A549 (cell line): Measurements from ENCODE around the gene PCSK7. TPM values are rescaled to one million over a fixed set of nuclear protein-coding genes. Genes with fewer than 3 reads are reported as not detected.

ENCODE experiments used
- ATAC-seq, 2 experiments: fragments of 200-7000 bp in 1 of 2; fragments of >200 bp in 1 of 2; cut with Nextera tagmentation in 1 of 2; cut with Tn5 transposase in 1 of 2; 3 replicates each; pipeline versions ENCODE4 v1.8.0 to v1.9.1; 2018 to 2020; ENCODE audit warnings: mild to moderate bottlenecking in 1 of 2, moderate library complexity in 1 of 2
- CTCF ChIA-PET: fragments of 300-600 bp; sonication (Branson Sonifier 250); formaldehyde crosslinking; extraction: SDS; loops from one replicate; lab custom pipeline; 2021; ENCODE audit warnings: antibody characterized with exemption, inconsistent platforms; lab: Yijun Ruan, JAX
- POLR2A ChIA-PET: fragments of 350-600 bp; formaldehyde crosslinking; extraction: SDS; loops from one replicate; lab custom pipeline; 2021; ENCODE audit warnings: antibody characterized with exemption, inconsistent platforms; lab: Yijun Ruan, JAX
- DNase-seq, 2 experiments: peaks; one replicate each; pipeline versions ENCODE4 v3.0.0 to v3.0.0-alpha.2; 2011 to 2016; ENCODE audit warnings: low read depth in 1 of 2, low spot score in 1 of 2
- FAIRE-seq: peaks from 2 replicates; lab custom pipeline; 2011; peaks lifted over from hg19 to GRCh38; lab: Jason Lieb, UNC
- H3K27ac ChIP-seq, 2 experiments: fragments of >200 bp; sonication (Bioruptor Twin); formaldehyde crosslinking; 3 replicates each; pipeline ENCODE4 v1.5.1; 2016 to 2017
- H3K4me1 ChIP-seq: fragments of >200 bp; sonication (Bioruptor Twin); formaldehyde crosslinking; 3 replicates; pipeline ENCODE4 v1.6.1; 2016
- H3K4me2 ChIP-seq: fragments of >200 bp; sonication (Bioruptor Twin); formaldehyde crosslinking; 3 replicates; pipeline ENCODE4 v1.6.1; 2016
- H3K4me3 ChIP-seq: fragments of >200 bp; sonication (Bioruptor Twin); formaldehyde crosslinking; 3 replicates; pipeline ENCODE4 v1.5.1; 2016
- H3K9me3 ChIP-seq: fragments of >200 bp; sonication (Bioruptor Twin); formaldehyde crosslinking; 3 replicates; pipeline ENCODE4 v1.6.1; 2016
- CBX8 ChIP-seq: fragments of 200-600 bp; sonication (generic); IDR thresholded peaks from 2 replicates; pipeline ENCODE4 v1.6.1; 2016
- ELK1 ChIP-seq: fragments of 150-350 bp; IDR thresholded peaks from 2 replicates; pipeline ENCODE4 v1.6.1; 2014; ENCODE audit warnings: low read depth, mild to moderate bottlenecking, low read length
- EP300 ChIP-seq, 2 experiments: fragments of >200 bp; sonication (Bioruptor Twin); formaldehyde crosslinking; IDR thresholded peaks; 2 replicates in 1 of 2; 3 replicates in 1 of 2; pipeline ENCODE4 v1.6.1; 2016 to 2017
- FOSL2 ChIP-seq, 2 experiments: fragments of 450-650 bp in 1 of 2; fragments of >200 bp in 1 of 2; sonication (Bioruptor Twin) in 1 of 2; formaldehyde crosslinking; IDR thresholded peaks; 2 replicates each; pipeline versions ENCODE4 v1.5.0 to v1.6.1; 2016 to 2020; ENCODE audit warnings: mild to moderate bottlenecking in 1 of 2, moderate library complexity in 1 of 2
- HES2 ChIP-seq: fragments of >200 bp; sonication (Bioruptor Twin); formaldehyde crosslinking; IDR thresholded peaks from 2 replicates; pipeline ENCODE4 v1.6.1; 2016
- HEYL ChIP-seq: fragments of 250-450 bp; sonication (Bioruptor Pico); IDR thresholded peaks from 2 replicates; pipeline ENCODE4 v1.8.0; 2021; ENCODE audit warnings: mild to moderate bottlenecking, moderate library complexity
- MAFK ChIP-seq: fragments of 450-650 bp; IDR thresholded peaks from 2 replicates; pipeline ENCODE4 v1.6.1; 2014; ENCODE audit not compliant: partially characterized antibody
- MAX ChIP-seq: IDR thresholded peaks from 2 replicates; pipeline ENCODE4 v1.6.1; 2012
- NFE2L2 ChIP-seq: fragments of 150-350 bp; conservative IDR thresholded peaks from 2 replicates; pipeline ENCODE4 v1.6.1; 2014; ENCODE audit warnings: low read length
- NPAS2 ChIP-seq: fragments of 250-450 bp; sonication (Bioruptor Pico); IDR thresholded peaks from 2 replicates; pipeline ENCODE4 v1.8.0; 2022; ENCODE audit warnings: mild to moderate bottlenecking, moderate library complexity, borderline replicate concordance
- PHF8 ChIP-seq: fragments of 200-600 bp; sonication (generic); IDR thresholded peaks from 2 replicates; pipeline ENCODE4 v1.6.1; 2016; ENCODE audit warnings: low read depth, mild to moderate bottlenecking, antibody characterized with exemption, moderate library complexity, borderline replicate concordance
- RAD21 ChIP-seq, 2 experiments: fragments of >200 bp in 1 of 2; sonication (Bioruptor Twin) in 1 of 2; formaldehyde crosslinking in 1 of 2; IDR thresholded peaks in 1 of 2; conservative IDR thresholded peaks in 1 of 2; 2 replicates in 1 of 2; 3 replicates in 1 of 2; pipeline ENCODE4 v1.6.1; 2012 to 2018; ENCODE audit warnings: inconsistent platforms in 1 of 2
- RCOR1 ChIP-seq: fragments of 150-350 bp; IDR thresholded peaks from 2 replicates; pipeline ENCODE4 v1.6.1; 2014; ENCODE audit warnings: antibody characterized with exemption, low read length, low read depth
- SMC3 ChIP-seq: fragments of >200 bp; sonication (Bioruptor Twin); formaldehyde crosslinking; IDR thresholded peaks from 3 replicates; pipeline ENCODE4 v1.6.1; 2018; ENCODE audit warnings: inconsistent platforms
- ZFP36 ChIP-seq: fragments of 450-650 bp; IDR thresholded peaks from 2 replicates; pipeline ENCODE4 v1.6.1; 2014; ENCODE audit warnings: borderline replicate concordance; ENCODE audit not compliant: partially characterized antibody
- ZNF302 ChIP-seq: fragments of 250-450 bp; sonication (Bioruptor Pico); IDR thresholded peaks from 2 replicates; pipeline ENCODE4 v1.9.0; 2021; ENCODE audit warnings: inconsistent platforms, mild to moderate bottlenecking, moderate library complexity
- WGBS: methylation state at CpG from one replicate; pipeline ENCODE4 v1.1.6; 2017; ENCODE audit errors: missing lambda C conversion rate; 5-methylcytosine and 5-hydroxymethylcytosine counted together
- polyA plus RNA-seq, 4 experiments: library from polyadenylated mRNA; depleted of rRNA in 3 of 4; stranded (reverse); fragments of >200 nt; fragmentation: RNase III in 1 of 4; extraction: RNeasy Plus Mini Kit Qiagen cat#74134 plus additional on column Dnase treatment in 1 of 4; gene quantifications; 2 replicates in 3 of 4; 3 replicates in 1 of 4; pipeline ENCODE4 v1.2.3, GENCODE V29; 2011 to 2017
- TF ChIP-seq, protein P1 (sequence below): fragments of >200 bp; sonication (Bioruptor Twin); formaldehyde crosslinking; IDR thresholded peaks from 3 replicates; pipeline ENCODE4 v1.5.1; 2016

Gene PCSK7
- polyA plus RNA-seq, 2 of the 4 experiments (the other 2 are of a cell fraction), result 9.8 to 17.8 TPM

DNA sequence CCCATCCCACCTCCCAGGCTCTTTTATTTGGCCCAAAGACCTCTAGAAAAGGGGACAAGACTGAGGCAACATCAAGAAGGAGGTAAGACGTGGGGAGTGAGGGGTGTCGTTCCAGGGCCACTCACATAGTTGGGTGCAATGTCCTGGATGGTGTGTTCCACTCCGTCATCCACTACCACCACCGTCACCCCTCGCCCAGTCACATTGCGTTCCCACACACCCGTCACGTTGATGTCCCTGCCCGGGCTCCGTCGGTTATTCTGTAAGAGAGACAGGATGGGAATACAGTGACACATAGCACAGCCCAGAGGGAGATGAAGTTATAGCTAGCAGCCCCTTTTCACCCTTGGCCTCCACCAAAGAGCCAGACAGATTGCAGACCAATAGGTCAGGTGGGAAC is 3.8 kb downstream of the PCSK7 start:
- Histone ChIP-seq H3K4me3 (no peak overlapping the region), H3K9me3 (no peaks in the 10 kb centered on the region), H3K27ac (no peak overlapping the region), H3K4me2 (no peak overlapping the region), H3K4me1 (peaks cover 3% of the 10 kb centered on the region; the same call in 1 of the 3 replicates)
- 95% methylated on average over 11 of the region's 11 CpGs for WGBS
- no peak for DNase-seq
- TF ChIP-seq EP300 (IDR thresholded peaks at IDR 0.05) (no peak), RCOR1 (no peak), HEYL (no peak), NPAS2 (CRISPR knock-in tag) (no peak), ZNF302 (CRISPR knock-in tag) (no peak), ELK1 (no peak), PHF8 (no peak), MAX (no peak), ZFP36 (no peak), MAFK (no peak), NFE2L2 (no peak), FOSL2 (IDR thresholded peaks at IDR 0.05) (no peak), FOSL2 (CRISPR knock-in tag; IDR thresholded peaks at IDR 0.05) (no peak), CBX8 (no peak), HES2 (no peak)
- ChIA-PET CTCF (interaction anchor here (0.8 to 7.4 kb wide), 8 partner anchors 10 to 496 kb away, joined by 3 to 69 read pairs (median 20); partner anchors contain the start of genes APOA5 and SIDT2), POLR2A (no interaction called here)
- no peak for ATAC-seq
- FAIRE-seq, result no peak

DNA sequence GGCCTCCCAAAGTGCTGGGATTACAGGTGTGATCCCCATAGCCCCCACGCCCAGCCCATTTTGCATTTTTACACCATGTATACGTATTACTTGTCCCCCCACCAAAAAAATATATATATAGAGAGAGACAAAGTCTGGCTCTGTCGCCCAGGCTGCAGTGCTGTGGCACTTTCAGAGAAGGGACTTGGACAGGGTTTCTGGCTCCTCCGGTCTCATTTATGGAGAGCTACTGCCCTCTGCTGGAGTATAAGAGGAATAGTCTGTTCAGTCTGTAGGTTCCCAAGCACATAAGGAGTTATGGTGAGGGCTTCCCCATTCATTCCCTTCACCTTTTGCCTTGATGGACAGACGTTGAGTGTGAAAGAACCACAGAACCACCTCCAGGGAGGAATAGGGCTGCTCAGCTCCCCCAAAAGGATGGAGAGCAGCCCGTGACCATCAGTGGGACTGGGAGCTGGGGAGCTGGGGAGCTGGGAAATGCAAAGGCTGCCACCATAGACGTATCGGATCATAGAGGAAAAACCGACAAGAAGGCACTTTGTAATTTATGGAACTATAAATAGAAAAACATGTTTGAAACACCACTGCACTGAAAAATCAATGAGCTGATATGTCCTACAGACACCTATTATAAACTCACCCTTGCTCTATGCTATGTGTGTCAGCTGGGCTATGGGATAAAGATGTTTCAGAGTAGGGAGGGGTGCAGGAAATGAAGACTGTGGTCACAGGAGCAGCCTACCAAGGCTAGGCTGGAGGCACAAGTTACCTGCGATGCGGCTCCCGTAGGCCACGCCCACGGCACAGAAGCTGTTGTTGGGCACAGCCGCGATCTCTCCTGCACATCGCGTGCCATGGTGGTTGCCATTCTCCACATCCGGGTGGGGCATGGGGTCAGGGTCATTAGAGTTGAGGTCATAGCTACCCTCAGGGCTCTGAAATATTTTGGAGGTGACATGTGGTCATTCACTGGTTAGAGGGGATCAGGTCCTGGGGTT is 5.2 kb downstream of the PCSK7 start:
- H3K4me3 ChIP-seq, result no peak overlapping the region
- H3K27ac ChIP-seq, result no peak overlapping the region
- H3K4me1 ChIP-seq, result peaks cover 7% of the 10 kb centered on the region; the same call in 1 of the 3 replicates
- H3K9me3 ChIP-seq, result no peaks in the 10 kb centered on the region
- ChIA-PET POLR2A (interaction anchor here (0.5 to 1.0 kb wide), 3 partner anchors 54 to 581 kb away, joined by 3 to 4 read pairs (median 3); no protein-coding TSS in a partner anchor), CTCF (interaction anchor here (0.6 to 7.4 kb wide), 35 partner anchors 9 to 503 kb away, joined by 3 to 69 read pairs (median 5); partner anchors contain the start of genes APOA5 and SIDT2)
- H3K4me2 ChIP-seq, result no peak overlapping the region
- peak; percentile 91 to 93 for ATAC-seq
- no peak for FAIRE-seq
- 53% methylated on average over 13 of the region's 19 CpGs for WGBS
- peak; percentile 67 to 71 for DNase-seq
- TF ChIP-seq ZNF302 (CRISPR knock-in tag), result no peak
- TF ChIP-seq RAD21 (conservative IDR thresholded peaks at IDR 0.05 in 1 of 2, IDR thresholded peaks at IDR 0.05 in 1 of 2), result peak; percentile 77 to 83
- peak; percentile 50; the same call in 2 of the 3 replicates for TF ChIP-seq SMC3
- TF ChIP-seq, protein P1, sequence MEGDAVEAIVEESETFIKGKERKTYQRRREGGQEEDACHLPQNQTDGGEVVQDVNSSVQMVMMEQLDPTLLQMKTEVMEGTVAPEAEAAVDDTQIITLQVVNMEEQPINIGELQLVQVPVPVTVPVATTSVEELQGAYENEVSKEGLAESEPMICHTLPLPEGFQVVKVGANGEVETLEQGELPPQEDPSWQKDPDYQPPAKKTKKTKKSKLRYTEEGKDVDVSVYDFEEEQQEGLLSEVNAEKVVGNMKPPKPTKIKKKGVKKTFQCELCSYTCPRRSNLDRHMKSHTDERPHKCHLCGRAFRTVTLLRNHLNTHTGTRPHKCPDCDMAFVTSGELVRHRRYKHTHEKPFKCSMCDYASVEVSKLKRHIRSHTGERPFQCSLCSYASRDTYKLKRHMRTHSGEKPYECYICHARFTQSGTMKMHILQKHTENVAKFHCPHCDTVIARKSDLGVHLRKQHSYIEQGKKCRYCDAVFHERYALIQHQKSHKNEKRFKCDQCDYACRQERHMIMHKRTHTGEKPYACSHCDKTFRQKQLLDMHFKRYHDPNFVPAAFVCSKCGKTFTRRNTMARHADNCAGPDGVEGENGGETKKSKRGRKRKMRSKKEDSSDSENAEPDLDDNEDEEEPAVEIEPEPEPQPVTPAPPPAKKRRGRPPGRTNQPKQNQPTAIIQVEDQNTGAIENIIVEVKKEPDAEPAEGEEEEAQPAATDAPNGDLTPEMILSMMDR, result peak; percentile 72
